Sciatic nerve (tissue), 2 donors: Measurements from ENCODE around the gene BCL2L14. TPM values are rescaled to one million over a fixed set of nuclear protein-coding genes. Genes with fewer than 3 reads are reported as not detected.

Experiments used
- ATAC-seq: fragments of 200-7000 bp; cut with Tn5 transposase; one replicate; pipeline ENCODE4 v1.9.1; 2020; ENCODE audit warnings: mild to moderate bottlenecking, moderate library complexity
- DNase-seq: peaks from one replicate; pipeline ENCODE4 v3.0.0-alpha.2; 2020; ENCODE audit warnings: low spot score
- intact Hi-C: fragments of 100-400 bp; cut with DNase I; formaldehyde crosslinking; loops from one replicate; pipeline ENCODE4 v1.14.2; 2022
- total RNA-seq: library from RNA; stranded (reverse); fragmentation: NEBNext Ultra II Directional; extraction: Animal tissue kit (Norgen Biotek cat#: 25700); gene quantifications from one replicate; pipeline ENCODE4 v1.2.1, GENCODE V29; 2021
- donor health status: DM: no; HTN: no; CAD: no.
- donor health status: DM: no; HTN: no; CAD: no.

The BCL2L14 gene
- total RNA-seq: not detected

GRCh38 chr12:12070674-12071656 is at the start of gene BCL2L14:
Gene BCL2L14 (plus strand): TSS chr12:12070939. CDS start chr12:12079306, 8,367 bp downstream.
- ATAC-seq (no peak), DNase-seq (no peak)
- intact Hi-C loops: no loop called here

GRCh38 chr12:12022306-12022936 is 48.3 kb upstream of the BCL2L14 start:
- ATAC-seq (no peak), DNase-seq (no peak)
- intact Hi-C loops: no loop called here

GRCh38 chr12:12023456-12023855 is 47.3 kb upstream of the BCL2L14 start:
- no peak for DNase-seq

GRCh38 chr12:12024911-12025682 is 45.6 kb upstream of the BCL2L14 start:
- DNase-seq: no peak
- ATAC-seq: no peak
- intact Hi-C loops: no loop called here

More at GRCh38 chr12:12023456-12023855, 47.3 kb upstream of the BCL2L14 start:
- no peak for ATAC-seq
- intact Hi-C loops: no loop called here

GRCh38 chr12:12025799-12026386 is 44.8 kb upstream of the BCL2L14 start:
- intact Hi-C loops: no loop called here
- DNase-seq (no peak), ATAC-seq (no peak)

- intact Hi-C loops: no loop called here
- no peak for ATAC-seq
- no peak for DNase-seq
Observed at GRCh38 chr12:12028668-12029402, 41.9 kb upstream of the BCL2L14 start.

- DNase-seq (no peak), ATAC-seq (no peak)
- intact Hi-C loops: loop anchor here (5.0 kb wide), 1 partner anchor 447 kb away; no protein-coding TSS in a partner anchor
Observed at GRCh38 chr12:12029653-12030052, 41.1 kb upstream of the BCL2L14 start.

GRCh38 chr12:12032260-12032791 is 38.4 kb upstream of the BCL2L14 start:
- ATAC-seq (peak; percentile 15), DNase-seq (no peak)
- intact Hi-C loops: loop anchor here (5.0 kb wide), 1 partner anchor 450 kb away; no protein-coding TSS in a partner anchor

- peak; percentile 92 for ATAC-seq
- intact Hi-C loops: loop anchor here (5.0 kb wide), 1 partner anchor 451 kb away; no protein-coding TSS in a partner anchor
- DNase-seq: peak; percentile 93
Observed at GRCh38 chr12:12032851-12033797, 37.6 kb upstream of the BCL2L14 start.

- intact Hi-C loops: loop anchor here (5.0 kb wide), 1 partner anchor 452 kb away; no protein-coding TSS in a partner anchor
- ATAC-seq: no peak
- DNase-seq: no peak
Observed at GRCh38 chr12:12033824-12034223, 36.9 kb upstream of the BCL2L14 start.

- intact Hi-C loops: loop anchor here (5.0 kb wide), 1 partner anchor 452 kb away; no protein-coding TSS in a partner anchor
- DNase-seq (no peak), ATAC-seq (no peak)
Observed at GRCh38 chr12:12034344-12034743, 36.4 kb upstream of the BCL2L14 start.

GRCh38 chr12:12035229-12035628 is 35.5 kb upstream of the BCL2L14 start:
- intact Hi-C loops: no loop called here
- no peak for DNase-seq
- ATAC-seq: no peak

GRCh38 chr12:12036901-12037300 is 33.8 kb upstream of the BCL2L14 start:
- ATAC-seq (no peak), DNase-seq (no peak)
- intact Hi-C loops: no loop called here

GRCh38 chr12:12039897-12040296 is 30.8 kb upstream of the BCL2L14 start:
- DNase-seq (no peak), ATAC-seq (no peak)
- intact Hi-C loops: no loop called here

- DNase-seq (no peak), ATAC-seq (no peak)
- intact Hi-C loops: loop anchor here (5.0 kb wide), 1 partner anchor 954 kb away; the partner anchor contains the start of gene TAS2R43
Observed at GRCh38 chr12:12046401-12046800, 24.3 kb upstream of the BCL2L14 start.

- intact Hi-C loops: loop anchor here (5.0 kb wide), 1 partner anchor 955 kb away; the partner anchor contains the start of gene TAS2R43
- DNase-seq (no peak), ATAC-seq (no peak)
Observed at GRCh38 chr12:12047682-12048081, 23.1 kb upstream of the BCL2L14 start.
